Occipital lobe (tissue), 2 donors: Measurements from ENCODE around the gene MPV17. TPM values are rescaled to one million over a fixed set of nuclear protein-coding genes. Genes with fewer than 3 reads are reported as not detected.
"Not testable (repeated sequence)": the region's sequence is repeated elsewhere in the genome, so short reads cannot be mapped to it uniquely, and the experiment has no call there.

Source experiments
- DNase-seq: peaks from one replicate; lab custom pipeline; 2025; lab: John Stamatoyannopoulos, UW
- total RNA-seq: library from RNA; depleted of rRNA; stranded (reverse); fragments of >200 nt; gene quantifications from one replicate; pipeline ENCODE4 v1.2.3, GENCODE V29; 2014

MPV17 gene
- total RNA-seq, 1 donor from 2014 or later = 36.8 TPM

- not testable (repeated sequence) for DNase-seq
Observed at GRCh38 chr2:27300606-27301005, 22.3 kb downstream of the MPV17 start.

GRCh38 chr2:27298391-27299080 is 24.4 kb downstream of the MPV17 start:
- DNase-seq = no peak

- no peak for DNase-seq
Observed at GRCh38 chr2:27297195-27297594, 25.7 kb downstream of the MPV17 start.

GRCh38 chr2:27296481-27296880 is 26.4 kb downstream of the MPV17 start:
- DNase-seq = no peak

- no peak for DNase-seq
Observed at GRCh38 chr2:27294928-27295327, 28.0 kb downstream of the MPV17 start.

GRCh38 chr2:27291865-27292264 is 31.0 kb downstream of the MPV17 start:
- no peak for DNase-seq

GRCh38 chr2:27290549-27290948 is 32.3 kb downstream of the MPV17 start:
- DNase-seq = no peak

GRCh38 chr2:27288610-27289009 is 34.3 kb downstream of the MPV17 start:
- DNase-seq = no peak

- no peak for DNase-seq
Observed at GRCh38 chr2:27285481-27285880, 37.4 kb downstream of the MPV17 start.

GRCh38 chr2:27284996-27285395 is 37.9 kb downstream of the MPV17 start:
- no peak for DNase-seq

GRCh38 chr2:27282892-27283291 is 40.0 kb downstream of the MPV17 start:
- DNase-seq = no peak

GRCh38 chr2:27281855-27282559 is 40.9 kb downstream of the MPV17 start, which contains the start of gene TRIM54:
TRIM54 (plus strand) TSS chr2:27282429; CDS start chr2:27282732, 303 bp downstream.
- DNase-seq = no peak

- no peak for DNase-seq
Observed at GRCh38 chr2:27281442-27281841, 41.5 kb downstream of the MPV17 start.

- no peak for DNase-seq
Observed at GRCh38 chr2:27280826-27281225, 42.1 kb downstream of the MPV17 start.

- DNase-seq = no peak
Observed at GRCh38 chr2:27278010-27278409, 44.9 kb downstream of the MPV17 start.

GRCh38 chr2:27275211-27276150 is 47.4 kb downstream of the MPV17 start, which contains the start of gene DNAJC5G:
DNAJC5G (plus strand) TSS chr2:27275433; CDS start chr2:27276729, 1,296 bp downstream.
- no peak for DNase-seq

GRCh38 chr2:27272537-27273522 is 50.1 kb downstream of the MPV17 start:
- DNase-seq = not testable (repeated sequence)

- DNase-seq = no peak
Observed at GRCh38 chr2:27271631-27272340, 51.1 kb downstream of the MPV17 start.

GRCh38 chr2:27270670-27271069 is 52.2 kb downstream of the MPV17 start:
- no peak for DNase-seq

GRCh38 chr2:27270131-27270530 is 52.8 kb downstream of the MPV17 start:
- DNase-seq = no peak
